Neural cell (in vitro differentiated cells): Measurements from ENCODE around the gene NR2F6.

Experiments
- POLR2AphosphoS5 ChIP-seq: IDR thresholded peaks from 2 replicates; pipeline ENCODE4 v1.6.1; 2012
- TF ChIP-seq, protein P1 (sequence below): fragments of 450-650 bp; IDR thresholded peaks from 2 replicates; pipeline ENCODE4 v1.5.1; 2014; ENCODE audit warnings: antibody characterized with exemption, mild to moderate bottlenecking, moderate library complexity; ENCODE audit not compliant: poor library complexity, severe bottlenecking

DNA sequence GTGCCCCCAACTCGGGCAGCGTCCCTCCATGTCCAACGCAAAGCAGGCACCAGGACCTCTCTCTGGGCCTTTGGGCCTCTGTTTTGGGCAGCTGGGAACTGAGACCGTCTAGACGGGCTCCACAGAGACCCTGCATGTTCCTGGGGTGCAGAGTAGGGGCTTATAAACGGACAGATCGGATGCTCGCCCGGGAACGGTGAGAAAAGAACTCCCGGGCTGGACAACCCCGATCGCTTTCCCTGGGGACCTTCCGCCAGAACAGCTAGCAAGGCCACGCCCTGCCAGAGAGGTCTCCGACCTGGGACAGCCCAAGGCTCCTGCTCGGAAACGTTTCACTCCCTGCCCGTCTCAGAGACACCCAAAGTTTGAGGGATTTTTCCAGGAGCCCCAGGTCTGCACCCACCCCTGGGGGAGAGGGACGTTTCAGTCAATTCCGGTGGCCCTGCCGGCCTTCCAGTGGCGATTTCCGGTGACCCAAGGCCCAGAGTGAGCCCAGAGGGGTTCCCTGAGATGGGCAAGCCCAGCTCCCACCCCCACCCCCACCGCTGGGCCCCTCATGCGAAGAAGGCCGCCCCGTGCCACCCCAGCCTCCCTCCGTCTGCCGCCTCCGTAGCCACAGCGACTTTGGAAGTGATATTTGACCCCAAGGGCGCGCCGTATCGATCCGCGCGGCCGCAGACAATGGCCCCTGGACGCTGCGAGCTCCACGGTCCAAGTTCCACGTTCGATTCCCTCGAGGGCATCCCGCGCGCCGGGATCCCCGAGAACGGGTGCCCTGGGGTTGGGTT lies 1.7 kb downstream of the NR2F6 start:
- TF ChIP-seq, protein P1, sequence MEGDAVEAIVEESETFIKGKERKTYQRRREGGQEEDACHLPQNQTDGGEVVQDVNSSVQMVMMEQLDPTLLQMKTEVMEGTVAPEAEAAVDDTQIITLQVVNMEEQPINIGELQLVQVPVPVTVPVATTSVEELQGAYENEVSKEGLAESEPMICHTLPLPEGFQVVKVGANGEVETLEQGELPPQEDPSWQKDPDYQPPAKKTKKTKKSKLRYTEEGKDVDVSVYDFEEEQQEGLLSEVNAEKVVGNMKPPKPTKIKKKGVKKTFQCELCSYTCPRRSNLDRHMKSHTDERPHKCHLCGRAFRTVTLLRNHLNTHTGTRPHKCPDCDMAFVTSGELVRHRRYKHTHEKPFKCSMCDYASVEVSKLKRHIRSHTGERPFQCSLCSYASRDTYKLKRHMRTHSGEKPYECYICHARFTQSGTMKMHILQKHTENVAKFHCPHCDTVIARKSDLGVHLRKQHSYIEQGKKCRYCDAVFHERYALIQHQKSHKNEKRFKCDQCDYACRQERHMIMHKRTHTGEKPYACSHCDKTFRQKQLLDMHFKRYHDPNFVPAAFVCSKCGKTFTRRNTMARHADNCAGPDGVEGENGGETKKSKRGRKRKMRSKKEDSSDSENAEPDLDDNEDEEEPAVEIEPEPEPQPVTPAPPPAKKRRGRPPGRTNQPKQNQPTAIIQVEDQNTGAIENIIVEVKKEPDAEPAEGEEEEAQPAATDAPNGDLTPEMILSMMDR: no peak
- no peak for TF ChIP-seq POLR2AphosphoS5
